ENCODE results near the gene SFXN5.
A peak's percentile ranks its signal among the peaks of the same experiment; 100 is the strongest.
"Not testable (repeated sequence)": the region's sequence is repeated elsewhere in the genome, so short reads cannot be mapped to it uniquely, and the experiment has no call there.

SFXN5 gene

DNA sequence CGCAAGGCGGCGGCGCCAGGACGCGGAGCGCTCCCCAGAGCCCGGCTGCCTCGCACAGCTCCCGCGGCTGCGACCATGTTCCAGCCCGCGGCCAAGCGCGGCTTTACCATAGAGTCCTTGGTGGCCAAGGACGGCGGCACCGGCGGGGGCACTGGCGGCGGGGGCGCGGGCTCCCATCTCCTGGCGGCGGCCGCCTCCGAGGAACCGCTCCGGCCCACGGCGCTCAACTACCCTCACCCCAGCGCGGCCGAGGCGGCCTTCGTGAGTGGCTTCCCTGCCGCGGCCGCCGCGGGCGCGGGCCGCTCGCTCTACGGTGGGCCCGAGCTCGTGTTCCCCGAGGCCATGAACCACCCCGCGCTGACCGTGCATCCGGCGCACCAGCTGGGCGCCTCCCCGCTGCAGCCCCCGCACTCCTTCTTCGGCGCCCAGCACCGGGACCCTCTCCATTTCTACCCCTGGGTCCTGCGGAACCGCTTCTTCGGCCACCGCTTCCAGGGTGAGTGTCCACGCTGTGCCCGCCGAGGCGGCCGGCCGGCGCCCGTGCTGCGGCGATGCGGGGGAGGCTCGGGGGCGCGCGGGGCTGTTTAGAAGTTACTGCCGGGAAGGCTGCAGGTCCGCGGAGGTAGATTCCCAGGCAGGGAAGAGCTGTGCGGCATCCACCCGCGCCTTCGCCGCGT lies 153.5 kb downstream of the SFXN5 start:
- no peak for DNase-seq

DNA sequence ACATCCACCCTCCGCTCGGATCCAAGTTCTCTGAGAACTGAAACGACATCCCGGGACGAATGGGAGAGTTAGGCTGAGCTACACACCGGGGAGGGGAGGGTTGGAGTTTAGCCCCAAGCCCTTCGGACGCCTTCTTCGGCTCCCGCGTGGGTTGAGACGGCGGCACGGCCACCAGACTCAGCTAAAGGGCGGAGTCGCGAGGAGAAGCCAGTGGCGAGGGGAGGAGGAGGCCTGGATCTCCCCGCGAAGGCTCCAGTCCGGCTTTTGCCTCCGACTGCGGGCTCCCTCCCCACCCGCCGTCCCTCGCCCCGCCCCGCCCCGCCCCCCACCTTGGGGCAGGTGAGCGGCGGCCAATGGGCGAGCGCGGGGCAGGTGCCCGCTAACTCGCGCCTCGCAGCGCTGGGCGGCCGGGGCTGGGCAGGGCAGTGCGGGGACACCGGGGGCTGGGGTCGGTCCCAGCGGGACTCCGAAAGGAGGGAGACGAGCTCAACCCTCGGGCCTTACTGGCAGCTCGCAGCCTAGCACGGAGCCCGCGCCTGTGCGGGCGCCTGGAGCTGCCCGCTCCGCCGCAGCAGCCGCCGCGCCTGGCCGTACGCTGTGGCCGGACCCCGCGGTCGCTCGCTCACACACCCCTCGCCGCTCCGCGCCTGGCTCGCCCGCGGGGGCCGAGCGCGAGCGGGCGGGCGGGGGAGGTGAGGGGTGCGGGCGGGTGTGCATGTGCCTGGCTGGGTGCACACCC lies 154.2 kb downstream of the SFXN5 start, which contains the start of gene EMX1:
TSS of gene EMX1 (plus strand) at position 382 of the 739 bp plus-strand sequence. CDS start at position 716, 334 bp downstream.
- peak; percentile 57 for DNase-seq

GRCh38 chr2:72916743-72917137 lies 154.8 kb downstream of the SFXN5 start:
- no peak for DNase-seq

- DNase-seq = peak; percentile 66
Measured at GRCh38 chr2:72915907-72916742, 155.4 kb downstream of the SFXN5 start.

- no peak for DNase-seq
Measured at GRCh38 chr2:72915320-72915906, 156.1 kb downstream of the SFXN5 start.

DNA sequence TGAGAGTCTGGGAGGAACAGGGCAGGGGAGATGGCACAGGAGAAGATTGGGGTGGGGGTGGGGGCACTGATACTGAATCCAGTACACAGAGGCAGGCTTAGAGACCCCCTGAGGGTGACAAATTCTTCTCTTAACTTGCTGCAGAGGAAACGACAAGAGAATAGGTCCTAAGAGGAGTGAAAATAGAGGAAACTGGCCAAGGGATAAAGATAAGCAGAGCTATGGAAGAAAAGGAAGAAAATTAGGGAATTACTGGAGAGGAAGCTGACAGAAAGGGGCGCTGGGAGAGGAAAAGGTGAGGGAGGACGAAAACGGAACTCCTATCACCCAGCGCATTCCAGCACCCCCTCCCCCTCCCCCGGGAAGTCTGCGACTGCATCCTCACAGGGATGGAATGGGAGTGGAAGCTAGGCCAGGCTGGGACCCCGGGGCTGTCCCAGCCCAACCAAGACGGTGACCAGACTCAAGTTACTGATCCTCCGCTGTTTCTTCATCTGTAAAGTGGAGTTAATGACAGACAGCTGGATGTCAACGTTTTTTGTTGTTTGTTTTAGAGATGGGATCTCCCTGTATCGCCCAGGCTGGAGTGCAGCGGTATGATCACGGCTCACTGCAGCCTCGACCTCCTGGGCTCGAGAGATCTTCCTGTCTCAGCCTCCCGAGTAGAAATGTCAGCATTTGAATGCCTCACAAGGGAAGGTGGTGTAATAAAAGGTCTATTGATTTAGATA lies 156.8 kb downstream of the SFXN5 start:
- no peak for DNase-seq

DNA sequence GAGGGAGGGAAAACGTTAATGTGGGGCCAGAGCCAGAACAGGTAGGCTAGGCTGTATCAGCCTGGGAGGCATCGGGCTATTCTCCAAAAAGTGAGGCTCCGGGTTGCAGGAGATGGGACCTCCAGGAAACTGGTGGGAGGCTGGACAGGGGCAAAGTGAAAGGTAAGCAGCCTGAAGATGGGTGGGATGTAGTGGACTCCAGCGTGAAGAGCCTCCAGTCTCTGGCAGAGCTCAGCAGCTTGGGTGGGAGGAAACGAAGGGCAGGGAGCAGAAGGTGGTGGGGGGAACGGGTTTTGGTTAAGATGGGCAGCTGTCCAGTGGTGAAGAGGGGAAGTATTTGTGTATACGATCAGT lies 157.3 kb downstream of the SFXN5 start:
- no peak for DNase-seq

GRCh38 chr2:72913486-72914205 lies 157.9 kb downstream of the SFXN5 start:
- no peak for DNase-seq

- no peak for DNase-seq
Measured at GRCh38 chr2:72911256-72911655, 160.3 kb downstream of the SFXN5 start.

DNA sequence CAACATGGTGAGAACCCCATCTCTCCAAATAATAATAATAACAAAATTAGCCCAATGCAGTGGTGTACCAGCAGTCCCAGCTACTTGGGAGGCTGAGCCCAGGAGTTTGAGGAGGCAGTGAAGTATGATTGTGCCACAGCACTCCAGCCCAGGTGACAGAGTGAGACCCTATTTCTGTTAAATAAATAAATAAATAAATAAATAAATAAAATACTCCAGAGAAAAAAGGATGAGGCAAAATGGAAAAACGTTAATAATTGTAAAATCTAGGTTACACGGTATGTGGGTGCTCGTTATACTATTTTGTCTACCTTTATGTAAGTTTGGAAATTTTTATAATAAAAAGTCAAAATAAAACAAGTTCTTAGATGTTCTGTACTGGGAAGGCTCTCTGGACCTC lies 162.8 kb downstream of the SFXN5 start:
- no peak for DNase-seq

GRCh38 chr2:72907369-72907768 lies 164.1 kb downstream of the SFXN5 start:
- not testable (repeated sequence) for DNase-seq

- DNase-seq = peak; percentile 47
Measured at GRCh38 chr2:72901426-72901825, 170.1 kb downstream of the SFXN5 start.

DNA sequence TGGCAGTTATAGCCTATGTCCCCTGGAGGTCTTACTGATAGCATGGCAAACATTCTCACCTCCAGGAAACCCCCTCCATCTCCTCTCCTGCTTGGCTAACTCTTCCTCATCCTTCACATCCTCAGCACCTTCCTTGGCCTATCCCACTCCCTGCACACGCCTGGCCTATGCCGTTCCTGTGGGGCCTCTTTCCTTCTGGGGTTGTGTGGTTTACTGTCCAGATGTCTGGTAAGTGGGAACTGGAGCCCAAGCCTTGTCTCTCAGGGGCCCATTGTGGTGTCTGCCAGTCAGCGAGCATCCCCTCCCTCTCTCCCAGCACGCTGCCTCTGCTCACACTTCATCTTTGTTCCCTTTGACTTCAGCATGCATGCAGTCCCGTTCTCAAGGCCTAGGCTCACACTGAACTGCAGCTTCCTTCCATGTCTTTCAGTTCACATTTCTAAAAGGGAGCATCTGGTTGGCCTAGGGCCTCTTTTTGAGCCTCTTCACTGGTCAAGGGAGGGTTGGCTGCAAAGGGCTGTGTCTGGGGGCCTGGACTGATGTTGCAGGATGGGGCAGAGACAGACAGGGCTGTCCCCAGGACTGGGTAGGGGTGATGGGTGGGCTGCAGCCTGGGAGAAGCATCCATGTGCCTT lies 171.2 kb downstream of the SFXN5 start:
- DNase-seq = no peak

- no peak for DNase-seq
Measured at GRCh38 chr2:72898585-72898906, 173.0 kb downstream of the SFXN5 start.

- DNase-seq = no peak
Measured at GRCh38 chr2:72897785-72898584, 173.5 kb downstream of the SFXN5 start.

GRCh38 chr2:72896446-72896845 lies 175.1 kb downstream of the SFXN5 start:
- no peak for DNase-seq

DNA sequence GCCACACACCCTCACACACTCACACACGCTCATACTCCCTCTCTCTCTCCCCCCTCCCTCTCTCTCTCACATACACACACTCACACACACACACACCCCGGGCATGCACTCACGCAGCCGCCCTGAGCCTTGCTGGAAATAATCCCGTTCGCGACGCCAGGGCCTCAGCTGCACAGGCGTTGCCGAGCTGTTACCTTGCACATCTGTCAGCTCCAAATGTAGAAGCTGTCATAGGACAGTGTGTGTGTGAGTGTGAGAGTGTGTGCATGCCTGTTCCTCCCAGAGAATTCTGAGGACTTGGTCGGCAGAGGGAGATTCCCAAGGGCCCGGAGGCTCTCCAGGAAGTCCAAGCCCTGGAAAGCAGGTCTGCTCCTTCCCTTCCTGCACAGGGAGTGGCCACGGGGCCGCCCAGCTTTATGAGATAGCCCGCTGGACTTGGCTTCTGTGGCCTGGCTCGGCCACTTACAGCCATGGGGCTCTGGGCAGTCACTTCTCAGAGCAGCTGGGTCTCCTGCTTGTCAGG lies 175.7 kb downstream of the SFXN5 start:
- DNase-seq = no peak

GRCh38 chr2:72895154-72895553 lies 176.4 kb downstream of the SFXN5 start:
- DNase-seq = no peak

GRCh38 chr2:72894514-72894913 lies 177.0 kb downstream of the SFXN5 start:
- no peak for DNase-seq

- peak; percentile 82 for DNase-seq
Measured at GRCh38 chr2:72893594-72894319, 177.8 kb downstream of the SFXN5 start.
